HepG2 (cell line): ENCODE measurements around the gene TNFRSF21.

Source experiments
- POLR2A ChIP-seq, 2 experiments: IDR thresholded peaks; 2 replicates each; pipeline ENCODE4 v1.6.1; 2011; ENCODE audit warnings: low read depth in 2 of 2, low read length in 2 of 2, mild to moderate bottlenecking in 1 of 2, moderate library complexity in 1 of 2; ENCODE audit not compliant: insufficient read depth in 1 of 2
- SMAD3 ChIP-seq: sonication (generic); formaldehyde crosslinking; IDR thresholded peaks from 2 replicates; pipeline ENCODE4 v1.4.0; 2020; ENCODE audit warnings: missing genetic modification reagents
- TF ChIP-seq, protein P1 (sequence below): sonication (generic); formaldehyde crosslinking; conservative IDR thresholded peaks from 2 replicates; pipeline ENCODE4 v1.4.0; 2020; ENCODE audit warnings: missing genetic modification reagents

DNA sequence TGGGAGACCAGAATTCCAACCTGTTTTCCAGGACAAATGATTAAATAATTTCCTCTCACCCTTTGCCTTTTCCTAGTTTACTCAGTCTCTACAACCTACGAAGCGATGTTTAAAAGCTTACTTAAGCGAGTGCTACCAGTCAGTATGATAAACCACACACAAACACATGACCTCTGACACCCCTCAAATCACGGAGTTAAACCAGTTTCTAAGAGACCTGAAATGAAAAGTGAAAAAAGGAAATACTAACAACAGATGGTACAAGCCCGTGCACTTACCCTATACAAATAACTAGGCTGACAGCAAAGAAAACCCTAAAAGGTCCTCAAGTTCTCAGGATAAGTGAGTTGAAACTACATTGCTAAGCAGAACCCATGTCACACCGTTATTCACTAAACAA, 7.7 kb downstream of the TNFRSF21 start:
- TF ChIP-seq POLR2A (IDR thresholded peaks at IDR 0.05; ENCODE audit: insufficient read depth in 1 of 2, low read depth in 2 of 2, low read length in 2 of 2) = no peak
- no peak for TF ChIP-seq SMAD3 (CRISPR knock-in tag)
- TF ChIP-seq, protein P1, sequence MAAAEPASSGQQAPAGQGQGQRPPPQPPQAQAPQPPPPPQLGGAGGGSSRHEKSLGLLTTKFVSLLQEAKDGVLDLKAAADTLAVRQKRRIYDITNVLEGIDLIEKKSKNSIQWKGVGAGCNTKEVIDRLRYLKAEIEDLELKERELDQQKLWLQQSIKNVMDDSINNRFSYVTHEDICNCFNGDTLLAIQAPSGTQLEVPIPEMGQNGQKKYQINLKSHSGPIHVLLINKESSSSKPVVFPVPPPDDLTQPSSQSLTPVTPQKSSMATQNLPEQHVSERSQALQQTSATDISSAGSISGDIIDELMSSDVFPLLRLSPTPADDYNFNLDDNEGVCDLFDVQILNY (CRISPR knock-in tag) = no peak
